IPS-15b (cell line): ENCODE results near the gene SNRPN.
"Not testable (repeated sequence)": the region's sequence is repeated elsewhere in the genome, so short reads cannot be mapped to it uniquely, and the experiment has no call there.

Source experiments
- H3K27me3 ChIP-seq: one replicate; pipeline ENCODE4 v1.6.1; 2013; ENCODE audit warnings: low read length; ENCODE audit not compliant: control insufficient read depth, insufficient read depth
- H3K36me3 ChIP-seq: one replicate; pipeline ENCODE4 v1.6.1; 2013; ENCODE audit warnings: low read length; ENCODE audit not compliant: control insufficient read depth, insufficient read depth
- H3K4me1 ChIP-seq: one replicate; pipeline ENCODE4 v1.6.1; 2013; ENCODE audit warnings: mild to moderate bottlenecking, low read length; ENCODE audit not compliant: control insufficient read depth, insufficient read depth
- H3K4me3 ChIP-seq: one replicate; pipeline ENCODE4 v1.5.1; 2013; ENCODE audit warnings: low read depth, low read length
- H3K9ac ChIP-seq: one replicate; pipeline ENCODE4 v1.6.1; 2013; ENCODE audit warnings: low read depth, mild to moderate bottlenecking, low read length
- H3K9me3 ChIP-seq: one replicate; pipeline ENCODE4 v1.6.1; 2013; ENCODE audit warnings: mild to moderate bottlenecking, low read length; ENCODE audit not compliant: control insufficient read depth, insufficient read depth

The SNRPN gene

DNA sequence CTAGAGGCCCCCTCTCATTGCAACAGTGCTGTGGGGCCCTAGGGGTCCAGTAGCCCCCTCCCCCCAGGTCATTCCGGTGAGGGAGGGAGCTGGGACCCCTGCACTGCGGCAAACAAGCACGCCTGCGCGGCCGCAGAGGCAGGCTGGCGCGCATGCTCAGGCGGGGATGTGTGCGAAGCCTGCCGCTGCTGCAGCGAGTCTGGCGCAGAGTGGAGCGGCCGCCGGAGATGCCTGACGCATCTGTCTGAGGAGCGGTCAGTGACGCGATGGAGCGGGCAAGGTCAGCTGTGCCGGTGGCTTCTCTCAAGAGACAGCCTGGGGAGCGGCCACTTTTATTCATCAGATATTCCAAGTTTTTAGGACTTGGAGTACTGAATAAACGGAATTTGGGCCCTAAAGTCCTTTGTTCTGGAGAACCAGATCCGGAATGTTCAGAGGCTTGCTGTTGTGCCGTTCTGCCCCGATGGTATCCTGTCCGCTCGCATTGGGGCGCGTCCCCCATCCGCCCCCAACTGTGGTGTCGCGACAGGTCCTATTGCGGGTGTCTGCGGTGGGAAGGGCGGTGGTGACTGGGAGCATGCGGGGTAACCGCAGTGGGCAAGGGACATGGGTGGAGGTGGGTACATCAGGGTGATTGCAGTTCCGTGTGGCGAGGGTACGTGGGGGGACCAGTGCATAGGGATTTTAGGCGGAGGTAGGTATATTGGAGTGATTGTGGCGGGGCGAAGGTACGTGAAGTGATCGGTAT lies at the start of gene SNRPN, which contains the start of gene SNURF:
TSS of gene SNRPN (plus strand) at position 205 of the 748 bp plus-strand sequence. CDS start 19,467 bp downstream, outside the sequence.
TSS of gene SNURF (plus strand) at position 205 of the 748 bp plus-strand sequence. CDS start at position 267, 62 bp downstream.
- Histone ChIP-seq H3K4me1 (peaks cover 20% of the 10 kb centered on the region), H3K9me3 (no peaks in the 10 kb centered on the region), H3K4me3 (peak within 1 kb of the TSS; percentile 99), H3K27me3 (no peaks in the 10 kb centered on the region), H3K36me3 (peaks cover 4% of the 10 kb centered on the region), H3K9ac (peak within 1 kb of the TSS; percentile 99)

DNA sequence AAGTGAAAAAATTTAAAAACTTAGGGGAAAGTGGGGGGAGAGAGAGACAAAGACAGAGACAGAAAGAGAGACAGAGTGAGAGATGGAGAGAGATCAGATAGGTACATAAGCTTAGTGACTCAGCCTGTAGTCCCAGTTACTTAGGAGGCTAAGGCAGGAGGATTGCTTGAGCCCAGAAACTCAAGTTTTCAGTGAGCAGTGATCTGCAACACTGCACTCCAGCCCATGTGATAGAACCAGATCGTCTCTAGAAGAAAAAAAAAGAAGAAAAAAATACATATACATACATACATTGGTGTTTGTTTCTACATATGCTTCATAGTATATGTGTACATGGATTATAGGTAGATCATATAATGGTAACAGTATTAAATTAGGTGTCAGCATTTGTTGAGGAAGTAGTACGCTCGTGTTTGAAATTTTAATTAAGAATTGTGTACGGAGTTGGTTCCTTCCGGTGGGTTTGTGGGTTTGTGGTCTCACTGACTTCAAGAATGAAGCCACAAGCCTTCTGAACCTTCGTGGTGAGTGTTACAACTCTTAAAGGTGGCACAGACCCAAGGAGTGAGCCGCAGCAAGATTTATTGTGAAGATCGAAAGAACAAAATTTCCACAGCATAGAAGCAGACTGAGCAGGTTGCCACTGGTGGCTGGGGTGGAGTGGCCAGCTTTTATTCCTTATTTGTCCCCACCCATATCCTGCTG lies 38.3 kb upstream of the SNRPN start:
- Histone ChIP-seq H3K4me1 (peaks cover 20% of the 10 kb centered on the region), H3K27me3 (no peaks in the 10 kb centered on the region), H3K9me3 (no peaks in the 10 kb centered on the region), H3K9ac (no peak overlapping the region), H3K36me3 (no peaks in the 10 kb centered on the region), H3K4me3 (no peak overlapping the region)

DNA sequence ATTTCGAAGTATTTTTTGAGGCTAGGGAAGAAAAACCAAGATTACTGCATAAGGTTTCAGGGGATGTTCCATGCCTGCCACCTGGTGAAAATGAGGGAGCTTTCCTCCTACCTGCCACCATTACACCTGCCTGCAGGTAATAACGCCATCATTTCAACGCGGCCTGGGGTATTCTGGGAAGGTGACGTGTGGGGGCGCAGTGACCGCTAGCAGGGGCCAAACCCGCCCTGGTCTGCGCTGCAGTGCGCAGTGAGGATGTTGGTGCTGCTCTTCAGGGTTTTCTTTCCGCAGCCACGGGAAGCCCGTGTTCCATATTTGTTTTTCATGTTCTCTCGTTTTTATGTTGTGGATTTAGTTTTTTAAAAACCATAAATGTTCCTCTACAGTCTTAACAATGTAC lies 37.4 kb upstream of the SNRPN start:
- H3K9ac ChIP-seq = no peak overlapping the region
- H3K4me3 ChIP-seq = no peak overlapping the region
- H3K27me3 ChIP-seq = no peaks in the 10 kb centered on the region
- H3K36me3 ChIP-seq = no peaks in the 10 kb centered on the region
- H3K4me1 ChIP-seq = peaks cover 21% of the 10 kb centered on the region
- H3K9me3 ChIP-seq = no peaks in the 10 kb centered on the region

DNA sequence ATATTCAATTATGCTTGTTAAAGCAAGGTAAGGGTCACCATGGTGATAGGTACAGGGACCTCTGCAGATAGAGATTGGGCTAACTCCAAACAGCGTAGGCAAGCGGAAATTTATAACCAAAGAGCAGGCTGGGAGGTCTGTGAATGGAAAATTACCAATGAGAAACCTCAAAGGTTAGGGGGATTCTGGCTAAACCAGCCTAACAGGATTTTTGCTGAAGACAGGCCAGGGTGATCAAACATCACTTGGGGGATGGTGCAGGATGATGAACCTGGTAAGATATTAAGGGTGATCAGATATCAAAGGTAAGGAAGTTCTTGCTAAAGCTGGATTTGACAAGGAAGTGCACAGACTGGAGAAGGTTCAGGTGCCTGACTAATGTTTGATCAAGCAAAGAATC lies 35.3 kb upstream of the SNRPN start:
- Histone ChIP-seq H3K9ac (no peak overlapping the region), H3K27me3 (no peaks in the 10 kb centered on the region), H3K9me3 (no peaks in the 10 kb centered on the region), H3K4me1 (peaks cover 21% of the 10 kb centered on the region), H3K4me3 (no peak overlapping the region), H3K36me3 (no peaks in the 10 kb centered on the region)

DNA sequence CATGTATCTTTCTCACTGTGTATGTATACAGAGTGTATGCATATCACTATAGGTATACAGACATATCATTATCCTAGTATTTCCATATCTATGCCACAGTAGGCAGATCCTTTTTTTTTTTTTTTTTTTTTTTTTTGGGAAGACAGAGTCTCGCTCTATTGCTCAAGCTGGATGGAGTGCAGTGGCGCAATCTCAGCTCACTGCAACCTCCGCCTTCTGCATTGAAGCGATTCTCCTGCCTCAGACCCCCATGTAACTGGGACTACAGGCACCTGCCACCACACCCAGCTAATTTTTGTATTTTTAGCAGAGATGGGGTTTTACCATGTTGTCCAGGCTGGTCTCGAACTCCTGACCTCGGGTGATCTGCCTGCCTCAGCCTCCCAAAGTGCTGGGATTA lies 32.0 kb upstream of the SNRPN start:
- not testable (repeated sequence) for H3K9ac ChIP-seq, H3K36me3 ChIP-seq, H3K4me3 ChIP-seq, H3K27me3 ChIP-seq, H3K9me3 ChIP-seq
- peaks cover 21% of the 10 kb centered on the region for H3K4me1 ChIP-seq

DNA sequence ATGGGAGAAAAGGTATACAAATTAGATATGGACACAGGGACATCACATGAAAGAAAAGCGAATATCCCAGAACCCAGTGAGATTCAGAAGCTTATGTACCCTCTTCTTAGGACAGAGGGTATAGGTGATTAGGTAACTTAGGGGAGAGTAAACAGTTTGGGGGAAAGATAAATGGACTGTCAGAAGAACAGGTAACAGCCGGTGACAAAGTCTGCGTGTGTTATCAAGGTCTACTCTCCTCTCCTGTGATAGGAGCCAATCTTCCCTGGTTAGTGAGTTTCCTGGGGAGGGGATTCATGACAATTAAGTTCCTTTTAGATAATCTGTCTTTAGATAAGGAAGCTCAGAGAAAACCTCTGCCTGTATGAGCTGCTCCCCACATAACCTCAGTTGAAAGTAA lies 30.6 kb upstream of the SNRPN start:
- Histone ChIP-seq H3K9me3 (no peaks in the 10 kb centered on the region), H3K4me1 (peaks cover 21% of the 10 kb centered on the region), H3K27me3 (no peaks in the 10 kb centered on the region), H3K36me3 (no peaks in the 10 kb centered on the region), H3K9ac (peak overlapping the region; percentile 1), H3K4me3 (no peak overlapping the region)

DNA sequence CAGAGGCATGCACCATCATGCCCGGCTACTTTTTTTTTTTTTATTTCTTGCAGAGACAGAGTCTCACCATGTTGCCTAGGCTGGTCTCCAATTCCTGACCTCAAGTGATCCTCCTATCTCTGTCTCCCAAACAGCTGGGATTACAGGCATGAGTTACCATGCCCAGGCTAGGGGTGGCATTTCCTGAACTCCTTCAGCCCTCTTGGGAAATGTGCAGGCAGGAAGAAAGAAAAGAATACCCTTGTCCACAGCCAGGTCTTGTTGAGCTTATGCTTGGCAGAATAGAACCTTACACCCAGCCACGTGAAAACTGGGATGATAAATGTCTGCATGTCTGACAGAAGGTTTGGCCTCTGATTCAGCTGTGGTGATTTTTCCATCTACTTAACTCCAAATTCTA lies 30.2 kb upstream of the SNRPN start:
- Histone ChIP-seq H3K9me3 (no peaks in the 10 kb centered on the region), H3K4me3 (no peak overlapping the region), H3K27me3 (no peaks in the 10 kb centered on the region), H3K4me1 (peaks cover 18% of the 10 kb centered on the region), H3K9ac (peak overlapping the region; percentile 1), H3K36me3 (no peaks in the 10 kb centered on the region)

DNA sequence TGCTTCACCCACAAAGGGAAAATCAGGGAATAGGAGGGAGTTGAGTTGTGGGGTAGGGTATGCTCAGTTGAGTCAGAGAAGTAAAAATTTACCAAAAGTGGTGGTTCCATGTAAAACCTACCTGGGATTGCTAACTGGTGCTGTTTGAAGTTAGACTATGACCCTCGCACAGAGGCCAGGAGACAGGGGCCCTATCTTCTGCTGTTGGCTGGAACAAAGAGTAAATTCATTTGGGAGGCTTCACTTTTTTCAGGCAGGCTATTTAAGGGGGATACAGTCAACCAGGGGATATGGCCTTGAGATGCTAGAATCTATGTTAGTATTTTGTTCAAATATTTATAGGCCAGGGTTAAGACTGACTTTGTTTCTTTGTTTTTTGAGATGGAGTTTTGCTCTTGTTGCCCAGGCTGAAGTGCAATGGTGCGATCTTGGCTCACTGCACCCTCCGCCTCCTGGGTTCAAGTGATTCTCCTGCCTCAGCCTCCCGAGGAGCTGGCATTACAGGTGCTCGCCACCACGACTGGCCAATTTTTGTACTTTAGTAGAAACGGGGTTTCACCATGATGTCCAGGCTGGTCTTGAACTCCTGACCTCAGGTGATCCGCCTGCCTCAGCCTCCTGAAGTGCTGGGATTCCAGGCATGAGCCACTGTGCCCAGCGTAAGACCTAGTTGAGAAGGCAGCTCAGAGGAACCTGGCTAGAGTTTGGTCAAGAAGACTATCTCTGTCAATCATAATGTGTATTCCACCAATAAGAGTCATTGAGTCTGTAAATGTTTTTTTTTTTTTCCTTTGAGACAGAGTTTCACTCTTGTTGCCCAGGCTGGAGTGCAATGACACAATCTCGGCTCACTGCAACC lies 22.7 kb upstream of the SNRPN start:
- H3K27me3 ChIP-seq, H3K4me3 ChIP-seq, H3K4me1 ChIP-seq, H3K36me3 ChIP-seq, H3K9me3 ChIP-seq, H3K9ac ChIP-seq: not testable (repeated sequence)

DNA sequence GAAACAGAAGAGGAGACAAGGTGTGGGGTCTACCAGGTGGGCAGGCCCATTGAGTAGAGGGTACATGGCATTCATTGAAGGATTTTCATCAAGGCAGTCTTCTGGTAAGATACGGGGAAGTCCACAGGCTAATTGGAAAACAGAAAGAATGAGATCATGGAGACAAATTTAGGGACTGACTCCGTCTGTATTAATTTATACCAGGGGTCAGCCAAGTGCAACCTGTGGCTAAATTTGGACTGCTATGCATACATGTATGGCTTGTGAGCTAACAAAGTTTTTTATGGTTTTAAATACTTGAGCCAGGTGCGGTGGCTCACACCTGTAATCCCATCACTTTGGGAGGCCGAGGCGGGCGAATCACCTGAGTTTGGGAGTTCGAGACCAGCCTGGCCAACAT lies 21.1 kb upstream of the SNRPN start:
- no peaks in the 10 kb centered on the region for H3K36me3 ChIP-seq
- H3K9me3 ChIP-seq = no peaks in the 10 kb centered on the region
- peaks cover 5% of the 10 kb centered on the region for H3K4me1 ChIP-seq

DNA sequence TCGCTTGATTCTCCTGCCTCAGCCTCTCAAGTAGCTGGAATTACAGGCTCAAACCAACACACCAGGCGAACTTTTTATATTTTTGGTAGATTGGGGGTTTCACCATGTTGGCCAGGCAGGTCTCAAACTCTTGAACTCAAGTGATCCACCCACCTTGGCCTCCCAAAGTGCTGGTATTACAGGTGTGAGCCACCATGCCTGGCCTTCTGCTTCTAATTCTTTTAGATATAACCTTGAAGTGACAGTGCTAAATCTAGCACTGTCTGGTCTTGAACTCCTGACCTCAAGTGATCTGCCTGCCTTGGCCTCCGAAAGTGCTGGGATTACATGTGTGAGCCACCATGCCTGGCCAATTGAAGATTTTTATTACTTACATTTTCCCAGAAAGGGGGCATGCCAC lies 16.6 kb upstream of the SNRPN start:
- H3K4me3 ChIP-seq, H3K36me3 ChIP-seq, H3K4me1 ChIP-seq, H3K27me3 ChIP-seq, H3K9ac ChIP-seq, H3K9me3 ChIP-seq: not testable (repeated sequence)

More for the DNA sequence above, 21.1 kb upstream of the SNRPN start:
- H3K4me3 ChIP-seq = no peak overlapping the region
- no peaks in the 10 kb centered on the region for H3K27me3 ChIP-seq
- no peak overlapping the region for H3K9ac ChIP-seq

DNA sequence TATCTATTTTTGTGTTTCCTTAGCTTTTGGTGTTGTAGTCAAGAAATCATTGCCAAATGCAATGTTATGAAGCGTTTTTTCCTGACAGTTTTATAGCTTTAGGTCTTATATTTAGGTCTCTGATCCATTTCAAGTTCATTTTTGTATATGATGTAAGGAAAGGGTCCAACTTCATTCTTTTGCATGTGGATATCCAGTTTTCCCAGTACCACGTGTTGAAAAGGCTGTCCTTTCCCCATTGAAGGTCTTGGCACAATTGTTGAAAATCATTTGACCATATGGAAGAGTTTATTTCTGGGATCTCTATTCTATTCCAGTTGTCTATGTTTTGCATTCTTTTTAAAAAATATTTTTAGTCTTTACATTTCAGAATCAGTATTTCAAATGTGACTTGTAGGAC lies 14.6 kb upstream of the SNRPN start:
- Histone ChIP-seq H3K9ac (no peak overlapping the region), H3K36me3 (no peaks in the 10 kb centered on the region), H3K27me3 (no peaks in the 10 kb centered on the region), H3K9me3 (no peaks in the 10 kb centered on the region), H3K4me3 (no peak overlapping the region), H3K4me1 (no peaks in the 10 kb centered on the region)
